OCI-LY1 (cell line): ENCODE results near the gene CRTAC1.
"Not testable (repeated sequence)": the region's sequence is repeated elsewhere in the genome, so short reads cannot be mapped to it uniquely, and the experiment has no call there.

ENCODE experiments used
- CTCF ChIP-seq: fragments of 200-600 bp; sonication (generic), shearing (Covaris generic); IDR thresholded peaks from 2 replicates; pipeline ENCODE4 v1.5.1; 2017; ENCODE audit warnings: mild to moderate bottlenecking, antibody characterized with exemption, low read length, moderate library complexity, mixed read lengths
- EZH2 ChIP-seq: fragments of 200-600 bp; sonication (generic), shearing (Covaris generic); IDR thresholded peaks from 2 replicates; pipeline ENCODE4 v1.8.0; 2017; ENCODE audit warnings: borderline replicate concordance, mixed run types, mild to moderate bottlenecking, antibody characterized with exemption, low read length, moderate library complexity, mixed read lengths

- TF ChIP-seq CTCF, EZH2: not testable (repeated sequence)
Measured at GRCh38 chr10:97841166-97841565, 189.3 kb downstream of the CRTAC1 start.
